GM12892 (cell line): Measurements from ENCODE around the gene KCNA2.

Source experiments
- POLR2A ChIP-seq: IDR thresholded peaks from 2 replicates; pipeline ENCODE4 v1.6.1; 2011; ENCODE audit warnings: low read depth, low read length, control low read depth
- TAF1 ChIP-seq: IDR thresholded peaks from 2 replicates; pipeline ENCODE4 v1.6.1; 2011; ENCODE audit warnings: low read depth, mild to moderate bottlenecking, control low read depth, low read length, borderline replicate concordance

GRCh38 chr1:110612060-110612745, 6.0 kb upstream of the KCNA2 start:
- TF ChIP-seq POLR2A (no peak), TAF1 (no peak)
